Cardiac muscle cell (in vitro differentiated cells and primary cell): ENCODE results near the gene RASGRP2. TPM values are rescaled to one million over a fixed set of nuclear protein-coding genes. Genes with fewer than 3 reads are reported as not detected.
A peak's percentile ranks its signal among the peaks of the same experiment; 100 is the strongest.

Source experiments
- DNase-seq, 2 donors: peaks; one replicate each; pipeline versions ENCODE4 v3.0.0 to v3.0.0-alpha.2; 2010 to 2017; ENCODE audit warnings: low read depth in 1 of 2, low spot score in 1 of 2
- H3K27ac ChIP-seq: fragments of 200-600 bp; sonication (generic); 2 replicates; pipeline ENCODE4 v1.5.1; 2016
- H3K27me3 ChIP-seq: fragments of 200-600 bp; sonication (generic); 2 replicates; pipeline ENCODE4 v1.6.0; 2016; ENCODE audit warnings: control low read depth
- H3K36me3 ChIP-seq: fragments of 200-600 bp; sonication (generic); 2 replicates; pipeline ENCODE4 v1.5.1; 2016; ENCODE audit warnings: control low read depth
- H3K4me1 ChIP-seq: fragments of 200-600 bp; sonication (generic); 2 replicates; pipeline ENCODE4 v1.8.1; 2017; ENCODE audit warnings: low read depth, mild to moderate bottlenecking, mixed run types
- H3K4me3 ChIP-seq: fragments of 200-600 bp; sonication (generic); 2 replicates; pipeline ENCODE4 v1.5.1; 2016; ENCODE audit warnings: mild to moderate bottlenecking
- H3K9me3 ChIP-seq: fragments of 200-600 bp; sonication (generic); 2 replicates; pipeline ENCODE4 v1.5.1; 2017; ENCODE audit warnings: low read depth, mild to moderate bottlenecking, control low read depth
- CTCF ChIP-seq: IDR thresholded peaks from 2 replicates; pipeline ENCODE4 v1.5.1; 2012; ENCODE audit warnings: low read depth, mild to moderate bottlenecking, low read length
- polyA plus RNA-seq: library from polyadenylated mRNA; unstranded; fragments of >200 nt; fragmentation: Nextera tagmentation; extraction: Ambion mirVana; gene quantifications from 2 replicates; pipeline ENCODE4 v1.2.1, GENCODE V29; 2016
- total RNA-seq: library from RNA; depleted of rRNA; stranded (reverse); fragments of >200 nt; gene quantifications from 2 replicates; pipeline ENCODE4 v1.2.3, GENCODE V29; 2016

The RASGRP2 gene
- total and polyA plus RNA-seq, 2 experiments from 2014 or later = 60.8 to 64.0 TPM

- no peak for DNase-seq
- Histone ChIP-seq H3K36me3 (no peaks in the 10 kb centered on the region), H3K4me3 (no peak overlapping the region), H3K27me3 (peaks cover 19% of the 10 kb centered on the region), H3K9me3 (no peaks in the 10 kb centered on the region), H3K4me1 (no peaks in the 10 kb centered on the region), H3K27ac (no peak overlapping the region)
- TF ChIP-seq CTCF = no peak
These were observed 7.3 kb downstream of the RASGRP2 start for GRCh38 chr11:64736654-64737053.

GRCh38 chr11:64735725-64736259 lies 8.2 kb downstream of the RASGRP2 start:
- H3K27ac ChIP-seq = no peak overlapping the region
- H3K36me3 ChIP-seq = no peaks in the 10 kb centered on the region
- H3K4me1 ChIP-seq = no peaks in the 10 kb centered on the region
- H3K4me3 ChIP-seq = no peak overlapping the region
- H3K9me3 ChIP-seq = no peaks in the 10 kb centered on the region
- H3K27me3 ChIP-seq = peaks cover 10% of the 10 kb centered on the region
- no peak for TF ChIP-seq CTCF
- DNase-seq = no peak

GRCh38 chr11:64734811-64735724 lies 8.9 kb downstream of the RASGRP2 start:
- DNase-seq = no peak
- Histone ChIP-seq H3K36me3 (no peaks in the 10 kb centered on the region), H3K27me3 (peaks cover 3% of the 10 kb centered on the region), H3K4me1 (no peaks in the 10 kb centered on the region), H3K27ac (no peak overlapping the region), H3K9me3 (no peaks in the 10 kb centered on the region), H3K4me3 (no peak overlapping the region)
- no peak for TF ChIP-seq CTCF

- Histone ChIP-seq H3K4me3 (no peak overlapping the region), H3K27ac (no peak overlapping the region), H3K4me1 (no peaks in the 10 kb centered on the region), H3K27me3 (no peaks in the 10 kb centered on the region), H3K9me3 (no peaks in the 10 kb centered on the region), H3K36me3 (no peaks in the 10 kb centered on the region)
- no peak for TF ChIP-seq CTCF
- no peak for DNase-seq
These were observed 12.3 kb downstream of the RASGRP2 start for GRCh38 chr11:64731601-64732000.

- H3K4me3 ChIP-seq = no peak overlapping the region
- no peaks in the 10 kb centered on the region for H3K9me3 ChIP-seq
- H3K27me3 ChIP-seq = no peaks in the 10 kb centered on the region
- no peak overlapping the region for H3K27ac ChIP-seq
- peaks cover 3% of the 10 kb centered on the region for H3K4me1 ChIP-seq
- DNase-seq = peak in 1 of 2 donors; percentile 69
- H3K36me3 ChIP-seq = no peaks in the 10 kb centered on the region
- TF ChIP-seq CTCF = no peak
These were observed 14.0 kb downstream of the RASGRP2 start for GRCh38 chr11:64729851-64730382.
